K562 treated with DMSO at 1 percent for 24 hours (cell line): Measurements from ENCODE around the gene MRPL47. TPM values are rescaled to one million over a fixed set of nuclear protein-coding genes. Genes with fewer than 3 reads are reported as not detected.

Experiments
- total RNA-seq: library from RNA; unstranded; fragments of 300-600 nt; gene quantifications from 2 replicates; pipeline ENCODE4 v1.2.3, GENCODE V29; 2022; ENCODE audit warnings: low read depth; ENCODE audit not compliant: insufficient read depth

MRPL47 gene
- 28.0 and 38.3 TPM in 2 replicates for total RNA-seq

GRCh38 chr3:179604321-179605078 lies at the start of gene MRPL47, which contains the start of gene NDUFB5:
Gene MRPL47 (minus strand): TSS chr3:179604638. CDS start chr3:179604624, 14 bp downstream.
Gene NDUFB5 (plus strand): TSS chr3:179604794. CDS start chr3:179604816, 22 bp downstream.

GRCh38 chr3:179652447-179653095 lies 48.1 kb upstream of the MRPL47 start, which contains the start of gene USP13:
Gene USP13 (plus strand): TSS chr3:179653040. CDS start chr3:179653226, 186 bp downstream.

GRCh38 chr3:179562591-179563270 lies 41.7 kb downstream of the MRPL47 start, which contains the start of gene ACTL6A:
Gene ACTL6A (plus strand): TSS chr3:179562926. CDS start chr3:179563093, 167 bp downstream.

Other genes starting within 250 kb of the MRPL47 start
- gene GNB4, start 153.2 kb downstream of the MRPL47 start, total RNA-seq = 6.8 and 6.9 TPM in 2 replicates
- gene ACTL6A, start 41.7 kb downstream of the MRPL47 start, total RNA-seq = 46.2 and 56.1 TPM in 2 replicates
- gene NDUFB5, start 156 bp upstream of the MRPL47 start, total RNA-seq = 74.5 and 78.7 TPM in 2 replicates
- 0.41 and 0.46 TPM in 2 replicates for gene USP13, start 48.4 kb upstream of the MRPL47 start, total RNA-seq